Smooth muscle cell (in vitro differentiated cells): ENCODE data around the gene PALM3. TPM values are rescaled to one million over a fixed set of nuclear protein-coding genes. Genes with fewer than 3 reads are reported as not detected.
A peak's percentile ranks its signal among the peaks of the same experiment; 100 is the strongest.

Experiments used
- DNase-seq: peaks from one replicate; lab custom pipeline; 2025; ENCODE audit not compliant: unreplicated experiment; lab: John Stamatoyannopoulos, UW
- H2AFZ ChIP-seq: fragments of 200-600 bp; sonication (generic); 2 replicates; pipeline ENCODE4 v1.6.0; 2016; ENCODE audit warnings: antibody characterized with exemption, low read depth, mild to moderate bottlenecking
- H3F3A ChIP-seq: fragments of 200-600 bp; sonication (generic); 2 replicates; pipeline ENCODE4 v1.6.0; 2017; ENCODE audit warnings: antibody characterized with exemption, low read depth
- H3K27ac ChIP-seq: fragments of 200-600 bp; sonication (generic); 2 replicates; pipeline ENCODE4 v1.5.1; 2016; ENCODE audit warnings: low read depth, mild to moderate bottlenecking
- H3K27me3 ChIP-seq: fragments of 200-600 bp; sonication (generic); 2 replicates; pipeline ENCODE4 v1.6.1; 2016; ENCODE audit warnings: low read depth, mild to moderate bottlenecking
- H3K36me3 ChIP-seq: fragments of 200-600 bp; sonication (generic); 2 replicates; pipeline ENCODE4 v1.5.1; 2016; ENCODE audit warnings: low read depth
- H3K4me1 ChIP-seq: fragments of 200-600 bp; sonication (generic); 2 replicates; pipeline ENCODE4 v1.5.1; 2016; ENCODE audit warnings: low read depth
- H3K4me2 ChIP-seq: fragments of 200-600 bp; sonication (generic); 2 replicates; pipeline ENCODE4 v1.6.0; 2016; ENCODE audit warnings: mild to moderate bottlenecking
- H3K4me3 ChIP-seq: fragments of 200-600 bp; sonication (generic); 2 replicates; pipeline ENCODE4 v1.5.1; 2016; ENCODE audit warnings: mild to moderate bottlenecking
- H3K79me2 ChIP-seq: fragments of 200-600 bp; sonication (generic); 2 replicates; pipeline ENCODE4 v1.6.0; 2016; ENCODE audit warnings: low read depth, mild to moderate bottlenecking
- H3K9ac ChIP-seq: fragments of 200-600 bp; sonication (generic); 2 replicates; pipeline ENCODE4 v1.6.0; 2016; ENCODE audit warnings: low read depth
- H3K9me3 ChIP-seq: fragments of 200-600 bp; sonication (generic); replicated peaks from 2 replicates; pipeline ENCODE4 v1.5.1; 2016; ENCODE audit warnings: low read depth
- H4K20me1 ChIP-seq: fragments of 200-600 bp; sonication (generic); 2 replicates; pipeline ENCODE4 v1.6.0; 2016; ENCODE audit warnings: low read depth
- WGBS: methylation state at CpG from one replicate; pipeline ENCODE4 v1.1.7; 2016; ENCODE audit warnings: low lambda C conversion rate; 5-methylcytosine and 5-hydroxymethylcytosine counted together
- polyA plus RNA-seq: library from polyadenylated mRNA; unstranded; fragments of >200 nt; fragmentation: Nextera tagmentation; extraction: Ambion mirVana; gene quantifications from 2 replicates; pipeline ENCODE4 v1.2.1, GENCODE V29; 2016
- total RNA-seq: library from RNA; depleted of rRNA; stranded (reverse); fragments of >200 nt; gene quantifications from 2 replicates; pipeline ENCODE4 v1.2.3, GENCODE V29; 2014
- TF ChIP-seq, protein P1 (sequence below): fragments of 200-600 bp; sonication (generic); IDR thresholded peaks from 2 replicates; pipeline ENCODE4 v1.5.1; 2017; ENCODE audit warnings: borderline replicate concordance, mild to moderate bottlenecking, antibody characterized with exemption; ENCODE audit not compliant: insufficient read depth, poor library complexity, severe bottlenecking

Gene PALM3
- total and polyA plus RNA-seq, 2 experiments from 2014 or later: 0.55 TPM; not detected in 1

- H3F3A ChIP-seq: no peaks in the 10 kb centered on the region
- no peak overlapping the region for H3K27ac ChIP-seq
- H3K27me3 ChIP-seq: no peaks in the 10 kb centered on the region
- H3K4me1 ChIP-seq: no peaks in the 10 kb centered on the region
- H3K36me3 ChIP-seq: no peaks in the 10 kb centered on the region
- no peaks in the 10 kb centered on the region for H3K9me3 ChIP-seq
- H2AFZ ChIP-seq: no peak overlapping the region
- H3K79me2 ChIP-seq: peaks cover 5% of the 10 kb centered on the region
- DNase-seq: no peak
- TF ChIP-seq, protein P1, sequence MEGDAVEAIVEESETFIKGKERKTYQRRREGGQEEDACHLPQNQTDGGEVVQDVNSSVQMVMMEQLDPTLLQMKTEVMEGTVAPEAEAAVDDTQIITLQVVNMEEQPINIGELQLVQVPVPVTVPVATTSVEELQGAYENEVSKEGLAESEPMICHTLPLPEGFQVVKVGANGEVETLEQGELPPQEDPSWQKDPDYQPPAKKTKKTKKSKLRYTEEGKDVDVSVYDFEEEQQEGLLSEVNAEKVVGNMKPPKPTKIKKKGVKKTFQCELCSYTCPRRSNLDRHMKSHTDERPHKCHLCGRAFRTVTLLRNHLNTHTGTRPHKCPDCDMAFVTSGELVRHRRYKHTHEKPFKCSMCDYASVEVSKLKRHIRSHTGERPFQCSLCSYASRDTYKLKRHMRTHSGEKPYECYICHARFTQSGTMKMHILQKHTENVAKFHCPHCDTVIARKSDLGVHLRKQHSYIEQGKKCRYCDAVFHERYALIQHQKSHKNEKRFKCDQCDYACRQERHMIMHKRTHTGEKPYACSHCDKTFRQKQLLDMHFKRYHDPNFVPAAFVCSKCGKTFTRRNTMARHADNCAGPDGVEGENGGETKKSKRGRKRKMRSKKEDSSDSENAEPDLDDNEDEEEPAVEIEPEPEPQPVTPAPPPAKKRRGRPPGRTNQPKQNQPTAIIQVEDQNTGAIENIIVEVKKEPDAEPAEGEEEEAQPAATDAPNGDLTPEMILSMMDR: no peak
- H4K20me1 ChIP-seq: no peaks in the 10 kb centered on the region
- H3K9ac ChIP-seq: no peak overlapping the region
- peak overlapping the region; percentile 91 for H3K4me2 ChIP-seq
- peak overlapping the region; percentile 80 for H3K4me3 ChIP-seq
- WGBS: 29% methylated on average over 1 of the region's 1 CpG
Observed at GRCh38 chr19:14082675-14082960, 20.7 kb upstream of the PALM3 start.

- Histone ChIP-seq H2AFZ (peak overlapping the region; percentile 78), H3F3A (no peaks in the 10 kb centered on the region), H3K4me2 (peak overlapping the region; percentile 91), H3K36me3 (no peaks in the 10 kb centered on the region), H3K4me3 (peak overlapping the region; percentile 80), H3K9ac (peak overlapping the region; percentile 52), H3K4me1 (no peaks in the 10 kb centered on the region), H3K9me3 (no peaks in the 10 kb centered on the region), H3K27me3 (no peaks in the 10 kb centered on the region), H3K79me2 (peaks cover 5% of the 10 kb centered on the region), H3K27ac (peak overlapping the region; percentile 71), H4K20me1 (no peaks in the 10 kb centered on the region)
- no peak for DNase-seq
- TF ChIP-seq, protein P1: no peak
- WGBS: 34% methylated on average over 23 of the region's 24 CpGs
Observed at GRCh38 chr19:14081797-14082674, 20.2 kb upstream of the PALM3 start.

- H3K4me2 ChIP-seq: peak overlapping the region; percentile 91
- no peaks in the 10 kb centered on the region for H3K9me3 ChIP-seq
- H2AFZ ChIP-seq: peak overlapping the region; percentile 90
- 2% methylated on average over 49 of the region's 50 CpGs for WGBS
- peak; percentile 91 for DNase-seq
- H3K36me3 ChIP-seq: no peaks in the 10 kb centered on the region
- no peaks in the 10 kb centered on the region for H3K27me3 ChIP-seq
- no peaks in the 10 kb centered on the region for H3K4me1 ChIP-seq
- no peaks in the 10 kb centered on the region for H3F3A ChIP-seq
- no peaks in the 10 kb centered on the region for H4K20me1 ChIP-seq
- TF ChIP-seq, protein P1: no peak
- H3K4me3 ChIP-seq: peak overlapping the region; percentile 80
- peak overlapping the region; percentile 72 for H3K9ac ChIP-seq
- H3K79me2 ChIP-seq: peaks cover 7% of the 10 kb centered on the region
- peak overlapping the region; percentile 71 for H3K27ac ChIP-seq
Observed at GRCh38 chr19:14080887-14081796, 19.3 kb upstream of the PALM3 start.
